ENCODE data around the gene CADM1. TPM values are rescaled to one million over a fixed set of nuclear protein-coding genes. Genes with fewer than 3 reads are reported as not detected.

CADM1 gene
- total and polyA plus RNA-seq, 2 experiments from 2014 or later: 48.4 to 54.3 TPM

DNA sequence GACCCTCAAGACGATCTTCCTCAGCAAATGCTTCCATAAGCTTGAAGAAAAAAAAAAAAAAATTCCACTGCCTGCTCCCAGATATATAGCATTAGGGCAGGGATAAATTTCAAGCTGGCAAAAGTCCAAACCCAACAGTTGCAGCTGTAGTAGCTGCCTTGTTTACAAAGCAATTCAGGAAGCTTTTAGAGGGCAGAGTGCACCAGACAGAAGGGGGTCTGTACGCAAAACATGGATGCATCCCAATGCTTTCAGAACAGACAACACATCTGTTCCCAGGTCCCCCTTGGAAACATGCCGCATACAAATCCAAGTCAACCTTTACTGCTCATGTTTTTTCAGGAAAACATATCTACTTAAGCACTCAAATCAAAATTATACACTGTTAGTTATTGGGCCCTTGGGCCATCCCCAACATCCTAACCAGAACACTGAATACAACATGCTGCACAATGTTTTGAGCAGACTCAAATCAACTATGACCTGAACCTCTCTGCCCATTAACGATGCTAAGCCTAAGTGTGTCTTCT is 94.5 kb downstream of the CADM1 start:
- no peaks in the 10 kb centered on the region for H3K9me2 ChIP-seq (replicated peaks; ENCODE audit: insufficient read depth)
- peak; percentile 65 for DNase-seq (ENCODE audit: low spot score)
- no peak overlapping the region for H3K27ac ChIP-seq
- no peak overlapping the region for H2AFZ ChIP-seq
- H3K4me3 ChIP-seq: no peak overlapping the region
- peaks cover 17% of the 10 kb centered on the region for H3K4me1 ChIP-seq (ENCODE audit: insufficient read depth)
- H3K27me3 ChIP-seq: no peaks in the 10 kb centered on the region
- TF ChIP-seq EZH2 (IDR thresholded peaks at IDR 0.05; ENCODE audit: borderline replicate concordance): no peak
- TF ChIP-seq, protein P1, sequence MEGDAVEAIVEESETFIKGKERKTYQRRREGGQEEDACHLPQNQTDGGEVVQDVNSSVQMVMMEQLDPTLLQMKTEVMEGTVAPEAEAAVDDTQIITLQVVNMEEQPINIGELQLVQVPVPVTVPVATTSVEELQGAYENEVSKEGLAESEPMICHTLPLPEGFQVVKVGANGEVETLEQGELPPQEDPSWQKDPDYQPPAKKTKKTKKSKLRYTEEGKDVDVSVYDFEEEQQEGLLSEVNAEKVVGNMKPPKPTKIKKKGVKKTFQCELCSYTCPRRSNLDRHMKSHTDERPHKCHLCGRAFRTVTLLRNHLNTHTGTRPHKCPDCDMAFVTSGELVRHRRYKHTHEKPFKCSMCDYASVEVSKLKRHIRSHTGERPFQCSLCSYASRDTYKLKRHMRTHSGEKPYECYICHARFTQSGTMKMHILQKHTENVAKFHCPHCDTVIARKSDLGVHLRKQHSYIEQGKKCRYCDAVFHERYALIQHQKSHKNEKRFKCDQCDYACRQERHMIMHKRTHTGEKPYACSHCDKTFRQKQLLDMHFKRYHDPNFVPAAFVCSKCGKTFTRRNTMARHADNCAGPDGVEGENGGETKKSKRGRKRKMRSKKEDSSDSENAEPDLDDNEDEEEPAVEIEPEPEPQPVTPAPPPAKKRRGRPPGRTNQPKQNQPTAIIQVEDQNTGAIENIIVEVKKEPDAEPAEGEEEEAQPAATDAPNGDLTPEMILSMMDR (IDR thresholded peaks at IDR 0.05; ENCODE audit: poor library complexity): no peak
- TF ChIP-seq EZH2phosphoT487 (IDR thresholded peaks at IDR 0.05; ENCODE audit: low read depth, severe bottlenecking, unreplicated experiment): no peak
- no peaks in the 10 kb centered on the region for H3K9me3 ChIP-seq (ENCODE audit: low read depth)
- no peaks in the 10 kb centered on the region for H3K36me3 ChIP-seq (replicated peaks; ENCODE audit: insufficient read depth, low read depth)
- H3K79me2 ChIP-seq: peaks cover 2% of the 10 kb centered on the region
- no peaks in the 10 kb centered on the region for H4K20me1 ChIP-seq (ENCODE audit: insufficient read depth, poor library complexity, severe bottlenecking)
- H3K4me2 ChIP-seq: peak overlapping the region; percentile 34
- 31% methylated on average over 4 of the region's 4 CpGs for WGBS (ENCODE audit: low lambda C conversion rate, missing lambda C conversion rate)

DNA sequence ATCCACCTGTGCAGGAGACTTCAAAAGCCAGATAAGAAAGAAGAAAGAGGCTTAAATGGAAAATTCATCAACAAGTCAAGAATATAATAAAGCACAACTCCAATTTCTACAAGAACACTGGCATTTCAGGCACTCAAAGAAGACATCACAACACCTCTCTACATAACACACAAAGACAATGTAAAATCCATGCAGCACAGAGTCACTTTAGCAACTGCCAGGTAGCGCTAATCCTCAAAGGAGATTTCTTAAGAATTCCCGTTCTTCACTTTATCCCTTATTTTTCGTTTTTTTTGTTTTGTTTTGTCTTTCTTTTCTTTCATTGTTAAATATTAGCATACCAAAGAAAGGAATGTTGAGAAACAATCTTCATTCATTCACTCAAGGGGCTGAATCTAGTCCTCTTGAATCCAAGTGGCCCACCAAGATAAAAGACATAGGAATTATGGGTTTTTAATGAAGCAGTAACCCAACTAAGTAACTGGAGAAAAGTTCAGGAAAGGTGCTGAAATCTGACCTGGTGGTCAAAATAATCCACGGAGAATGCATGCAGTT is 95.0 kb downstream of the CADM1 start:
- H4K20me1 ChIP-seq (ENCODE audit: insufficient read depth, poor library complexity, severe bottlenecking): no peaks in the 10 kb centered on the region
- H3K4me2 ChIP-seq: peak overlapping the region; percentile 34

DNA sequence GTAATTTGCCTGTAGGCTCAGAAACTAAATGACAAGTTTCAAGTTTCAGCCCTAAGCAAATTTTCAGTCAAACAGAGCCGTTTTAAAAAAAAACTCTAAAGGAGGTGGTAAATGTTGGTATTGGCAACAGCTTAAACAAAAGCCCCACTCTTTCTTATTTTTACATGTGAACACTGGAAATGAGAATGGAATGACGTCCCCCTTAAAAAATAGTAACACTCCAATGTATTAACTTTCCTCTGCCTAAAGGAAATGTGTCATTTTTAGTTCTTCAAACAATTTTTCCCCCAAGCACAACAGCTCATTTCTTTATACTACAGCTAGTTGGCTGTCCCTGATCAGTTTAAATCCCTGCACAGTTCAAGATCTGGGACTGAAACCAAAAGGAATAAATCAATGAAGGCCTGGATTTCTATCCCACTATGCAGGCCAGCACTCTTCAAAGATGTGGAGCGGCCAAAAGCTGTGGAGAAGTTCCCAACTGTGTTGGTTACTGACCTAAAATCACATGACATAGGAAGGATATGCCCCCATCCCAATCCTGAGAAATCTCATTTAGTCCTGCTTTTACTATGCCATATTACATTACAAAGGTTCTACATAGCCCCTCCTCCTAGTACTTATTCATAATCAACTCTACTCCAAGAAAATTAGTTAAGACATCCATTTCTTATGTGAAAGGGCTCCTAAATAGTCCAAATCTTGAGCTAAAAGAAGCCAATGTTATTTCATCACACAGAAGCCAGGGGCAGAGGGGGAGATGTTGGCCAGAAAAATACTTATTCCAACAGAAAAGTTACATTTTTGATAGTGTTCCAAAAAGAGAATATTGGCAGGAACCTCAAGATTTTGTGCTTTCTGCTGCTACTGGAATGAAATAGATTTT is 95.9 kb downstream of the CADM1 start:
- Histone ChIP-seq H3K4me1 (ENCODE audit: insufficient read depth) (peaks cover 17% of the 10 kb centered on the region), H3K36me3 (replicated peaks; ENCODE audit: insufficient read depth, low read depth) (no peaks in the 10 kb centered on the region), H3K27me3 (no peaks in the 10 kb centered on the region), H3K9me3 (ENCODE audit: low read depth) (no peaks in the 10 kb centered on the region), H3K27ac (no peak overlapping the region), H2AFZ (no peak overlapping the region), H3K4me2 (no peak overlapping the region), H3K9me2 (replicated peaks; ENCODE audit: insufficient read depth) (no peaks in the 10 kb centered on the region), H4K20me1 (ENCODE audit: insufficient read depth, poor library complexity, severe bottlenecking) (no peaks in the 10 kb centered on the region), H3K79me2 (no peaks in the 10 kb centered on the region), H3K4me3 (no peak overlapping the region)
- no peak for DNase-seq (ENCODE audit: low spot score)
- 60% methylated on average over 3 of the region's 3 CpGs for WGBS (ENCODE audit: low lambda C conversion rate, missing lambda C conversion rate)
- TF ChIP-seq, protein P1 (IDR thresholded peaks at IDR 0.05; ENCODE audit: poor library complexity): no peak
- TF ChIP-seq EZH2phosphoT487 (IDR thresholded peaks at IDR 0.05; ENCODE audit: low read depth, severe bottlenecking, unreplicated experiment) (no peak), EZH2 (IDR thresholded peaks at IDR 0.05; ENCODE audit: borderline replicate concordance) (no peak)

More for the DNA sequence above, 95.0 kb downstream of the CADM1 start:
- Histone ChIP-seq H3K4me3 (no peak overlapping the region), H3K9me3 (ENCODE audit: low read depth) (no peaks in the 10 kb centered on the region), H2AFZ (no peak overlapping the region), H3K27me3 (no peaks in the 10 kb centered on the region), H3K27ac (no peak overlapping the region), H3K36me3 (replicated peaks; ENCODE audit: insufficient read depth, low read depth) (no peaks in the 10 kb centered on the region), H3K9me2 (replicated peaks; ENCODE audit: insufficient read depth) (no peaks in the 10 kb centered on the region), H3K4me1 (ENCODE audit: insufficient read depth) (peaks cover 17% of the 10 kb centered on the region), H3K79me2 (peaks cover 2% of the 10 kb centered on the region)
- TF ChIP-seq EZH2phosphoT487 (IDR thresholded peaks at IDR 0.05; ENCODE audit: low read depth, severe bottlenecking, unreplicated experiment): no peak
- TF ChIP-seq, protein P1 (IDR thresholded peaks at IDR 0.05; ENCODE audit: poor library complexity): no peak
- TF ChIP-seq EZH2 (IDR thresholded peaks at IDR 0.05; ENCODE audit: borderline replicate concordance): no peak
- 38% methylated on average over 4 of the region's 4 CpGs for WGBS (ENCODE audit: low lambda C conversion rate, missing lambda C conversion rate)
- DNase-seq (ENCODE audit: low spot score): no peak
